Ovary (tissue), 3 donors: ENCODE measurements around the gene CTRB1.
"Not testable (repeated sequence)": the region's sequence is repeated elsewhere in the genome, so short reads cannot be mapped to it uniquely, and the experiment has no call there.

Source experiments
- POLR2A ChIP-seq: fragments of 450-650 bp; IDR thresholded peaks from one replicate; pipeline ENCODE4 v1.6.1; 2017; ENCODE audit warnings: antibody characterized with exemption, mild to moderate bottlenecking, moderate library complexity
- TF ChIP-seq, protein P1 (sequence below), 3 donors: fragments of 450-650 bp in 2 of 3; fragments of 200-600 bp in 1 of 3; IDR thresholded peaks; one replicate each; pipeline versions ENCODE4 v1.5.1 to v1.8.0; 2016 to 2022; ENCODE audit warnings: antibody characterized with exemption in 3 of 3, mild to moderate bottlenecking in 1 of 3
- donor health status: DM: no; HTN: no; CAD: no.

DNA sequence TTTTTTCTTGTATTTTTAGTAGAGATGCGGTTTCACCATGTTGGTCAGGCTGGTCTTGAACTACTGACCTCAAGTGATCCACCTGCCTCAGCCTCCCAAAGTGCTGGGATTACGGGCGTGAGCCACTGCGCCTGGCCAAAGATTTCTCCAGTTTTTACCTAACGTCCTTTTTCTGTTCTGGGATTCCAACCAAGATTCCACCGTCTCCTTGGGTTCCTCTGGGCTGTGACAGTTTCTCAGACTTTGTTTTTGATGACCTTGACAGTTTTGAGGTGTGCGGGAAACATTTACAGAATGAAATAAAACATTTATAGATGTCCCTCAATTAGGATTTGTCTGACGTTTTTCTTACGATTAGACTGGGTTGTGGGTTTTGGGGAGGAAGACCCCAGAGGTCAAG is 50.6 kb downstream of the CTRB1 start:
- TF ChIP-seq, protein P1, sequence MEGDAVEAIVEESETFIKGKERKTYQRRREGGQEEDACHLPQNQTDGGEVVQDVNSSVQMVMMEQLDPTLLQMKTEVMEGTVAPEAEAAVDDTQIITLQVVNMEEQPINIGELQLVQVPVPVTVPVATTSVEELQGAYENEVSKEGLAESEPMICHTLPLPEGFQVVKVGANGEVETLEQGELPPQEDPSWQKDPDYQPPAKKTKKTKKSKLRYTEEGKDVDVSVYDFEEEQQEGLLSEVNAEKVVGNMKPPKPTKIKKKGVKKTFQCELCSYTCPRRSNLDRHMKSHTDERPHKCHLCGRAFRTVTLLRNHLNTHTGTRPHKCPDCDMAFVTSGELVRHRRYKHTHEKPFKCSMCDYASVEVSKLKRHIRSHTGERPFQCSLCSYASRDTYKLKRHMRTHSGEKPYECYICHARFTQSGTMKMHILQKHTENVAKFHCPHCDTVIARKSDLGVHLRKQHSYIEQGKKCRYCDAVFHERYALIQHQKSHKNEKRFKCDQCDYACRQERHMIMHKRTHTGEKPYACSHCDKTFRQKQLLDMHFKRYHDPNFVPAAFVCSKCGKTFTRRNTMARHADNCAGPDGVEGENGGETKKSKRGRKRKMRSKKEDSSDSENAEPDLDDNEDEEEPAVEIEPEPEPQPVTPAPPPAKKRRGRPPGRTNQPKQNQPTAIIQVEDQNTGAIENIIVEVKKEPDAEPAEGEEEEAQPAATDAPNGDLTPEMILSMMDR (IDR thresholded peaks at IDR 0.05): not testable (repeated sequence)
- not testable (repeated sequence) for TF ChIP-seq POLR2A
